Measurements from ENCODE around the gene BHLHE41.
A peak's percentile ranks its signal among the peaks of the same experiment; 100 is the strongest.

BHLHE41 gene

DNA sequence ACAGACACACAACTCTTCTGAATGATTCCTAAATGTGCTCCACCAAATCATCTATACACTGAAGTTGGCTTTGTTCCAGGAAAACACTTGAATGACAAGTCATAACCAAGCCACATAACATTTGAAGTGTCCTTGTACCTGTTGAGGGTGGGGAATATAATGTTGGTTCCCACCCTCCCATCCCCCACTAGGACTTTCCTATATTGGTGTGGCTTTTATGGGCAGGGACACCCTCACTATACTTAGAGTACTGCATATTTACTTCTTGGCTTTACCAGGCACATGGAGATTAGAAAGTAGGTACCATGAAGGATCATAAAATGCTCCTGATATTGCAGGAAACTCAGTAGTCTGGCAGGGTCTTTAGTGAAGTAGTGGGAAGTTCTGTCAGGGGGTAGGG, 9.7 kb upstream of the BHLHE41 start:
- DNase-seq (ENCODE audit: low read depth), result no peak

DNA sequence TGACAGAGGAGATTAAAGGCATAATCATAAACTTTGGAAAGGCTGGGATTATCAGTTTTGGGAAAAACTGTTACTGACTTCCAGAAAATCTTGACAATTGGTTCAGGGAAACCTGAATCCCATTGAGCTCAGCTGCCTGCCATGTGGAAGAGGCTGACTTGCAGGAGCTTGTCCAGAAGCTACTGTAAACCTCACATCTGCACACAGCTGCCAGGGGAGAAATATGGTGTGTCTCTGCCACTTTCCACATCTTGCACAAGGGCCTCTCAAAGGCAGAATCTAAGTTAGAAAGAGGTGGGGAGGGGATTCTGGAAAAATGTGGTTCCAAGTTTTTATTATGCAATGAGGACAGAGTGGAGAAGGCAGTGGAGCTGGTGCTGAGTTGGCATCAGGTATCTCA, 8.7 kb upstream of the BHLHE41 start:
- no peak for DNase-seq (ENCODE audit: low read depth)

DNA sequence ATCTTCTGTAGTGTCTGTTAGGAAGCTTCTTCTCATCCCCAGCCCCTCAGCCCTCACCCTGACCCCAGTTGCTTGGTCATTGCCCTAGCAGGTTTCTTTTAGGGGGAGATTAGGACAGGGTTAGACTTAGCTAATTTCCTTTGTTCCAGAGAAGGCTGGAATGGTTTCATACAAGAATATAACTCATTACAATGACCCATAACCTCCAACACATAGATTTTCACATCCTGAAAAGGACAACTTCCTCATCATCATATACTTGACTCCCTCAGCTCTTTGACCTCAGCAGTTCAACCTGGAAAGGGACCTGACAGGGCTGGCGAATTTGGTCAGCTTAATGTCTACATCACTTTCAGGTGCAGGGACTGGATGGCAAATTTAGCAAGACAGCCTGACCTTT, 8.0 kb upstream of the BHLHE41 start:
- DNase-seq (ENCODE audit: low read depth), result no peak

DNA sequence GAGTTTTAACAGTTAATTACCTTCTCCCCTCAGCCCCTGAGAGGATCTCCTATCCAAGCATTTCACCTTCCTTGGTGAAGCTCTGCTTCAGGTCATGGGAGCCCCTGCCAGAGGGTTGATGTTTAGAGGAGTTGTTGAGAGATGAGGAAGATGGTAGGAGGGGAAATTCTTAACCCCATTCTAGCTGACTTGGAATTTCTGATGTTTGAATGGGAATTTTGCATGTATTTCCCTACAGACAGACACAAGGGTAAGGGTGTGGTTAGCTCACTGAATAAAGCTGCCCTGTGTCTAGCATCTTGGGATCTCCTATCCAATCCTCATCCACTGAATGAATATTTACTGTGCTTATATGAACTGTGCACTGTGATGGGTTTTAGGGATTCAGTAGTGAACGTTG, 7.1 kb upstream of the BHLHE41 start:
- DNase-seq (ENCODE audit: low read depth), result no peak

DNA sequence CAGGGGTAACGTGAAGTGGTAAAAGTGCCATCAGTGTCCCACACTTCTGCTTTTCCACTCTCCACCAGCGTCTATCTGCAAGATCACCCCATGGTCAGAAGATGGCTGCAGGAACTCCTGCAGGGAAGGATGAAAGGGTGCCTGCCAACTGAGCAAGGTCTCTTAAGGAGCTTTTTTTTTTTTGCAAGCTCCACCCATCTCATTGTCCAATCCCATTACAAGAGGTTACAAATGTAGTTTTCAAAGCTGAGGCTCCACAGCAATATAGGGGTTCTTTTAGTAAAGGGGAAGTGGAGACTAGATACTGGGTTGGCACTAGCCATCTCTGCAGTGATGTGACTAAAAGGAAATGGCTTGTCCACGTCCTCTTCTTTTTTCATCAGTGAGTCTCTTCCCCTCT, 5.9 kb upstream of the BHLHE41 start:
- no peak for DNase-seq (ENCODE audit: low read depth)

- DNase-seq (ENCODE audit: low read depth), result peak; percentile 4
These were observed 3.3 kb upstream of the BHLHE41 start for GRCh38 chr12:26128168-26128567.

- DNase-seq (ENCODE audit: low read depth), result no peak
These were observed 2.6 kb upstream of the BHLHE41 start for GRCh38 chr12:26127404-26127803.

DNA sequence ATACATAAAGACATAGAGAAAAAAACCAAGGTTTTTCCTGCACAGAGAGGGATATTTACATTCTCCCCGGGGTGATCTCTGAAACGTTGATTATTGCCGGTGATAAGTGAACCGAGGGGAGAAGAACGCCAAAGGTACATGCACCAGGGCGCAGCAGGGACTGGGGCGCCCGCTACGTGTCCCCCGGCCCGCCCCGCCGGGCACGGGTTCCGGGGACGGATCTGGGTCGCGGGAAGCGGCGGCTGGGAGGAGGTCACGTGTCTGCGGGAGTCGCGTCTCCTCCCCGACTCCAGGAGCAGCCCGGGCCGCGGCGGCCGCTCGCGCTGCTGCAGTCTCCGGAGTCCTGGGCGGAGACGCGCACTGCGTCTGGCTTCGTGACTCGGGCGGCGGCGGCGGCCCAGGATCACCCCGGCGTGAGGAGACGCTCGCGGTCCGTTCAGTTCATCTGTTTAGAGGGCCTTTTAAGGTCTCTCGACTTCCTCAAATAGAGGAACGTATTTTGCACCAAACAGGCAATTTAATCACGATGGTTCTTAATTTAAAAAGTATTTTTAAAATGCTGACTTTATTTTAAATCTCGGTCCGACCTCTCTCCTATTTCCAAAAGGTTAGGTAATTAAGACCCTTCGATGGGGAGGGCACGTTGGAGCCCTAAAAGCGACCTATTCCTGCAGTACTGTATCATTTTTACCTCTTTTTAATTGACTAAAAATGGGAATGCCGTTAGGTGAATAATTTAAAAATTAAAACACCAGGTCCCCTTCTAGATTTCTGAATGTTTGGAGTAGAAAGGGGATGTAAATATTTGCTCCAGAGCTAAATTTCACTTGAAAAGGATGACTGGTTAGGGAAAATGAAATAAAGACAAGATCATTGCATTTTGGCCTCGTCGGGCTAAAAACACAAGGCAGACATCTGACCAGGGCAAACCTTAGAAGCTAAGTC, 1.8 kb upstream of the BHLHE41 start:
- DNase-seq (ENCODE audit: low read depth), result peak; percentile 37

DNA sequence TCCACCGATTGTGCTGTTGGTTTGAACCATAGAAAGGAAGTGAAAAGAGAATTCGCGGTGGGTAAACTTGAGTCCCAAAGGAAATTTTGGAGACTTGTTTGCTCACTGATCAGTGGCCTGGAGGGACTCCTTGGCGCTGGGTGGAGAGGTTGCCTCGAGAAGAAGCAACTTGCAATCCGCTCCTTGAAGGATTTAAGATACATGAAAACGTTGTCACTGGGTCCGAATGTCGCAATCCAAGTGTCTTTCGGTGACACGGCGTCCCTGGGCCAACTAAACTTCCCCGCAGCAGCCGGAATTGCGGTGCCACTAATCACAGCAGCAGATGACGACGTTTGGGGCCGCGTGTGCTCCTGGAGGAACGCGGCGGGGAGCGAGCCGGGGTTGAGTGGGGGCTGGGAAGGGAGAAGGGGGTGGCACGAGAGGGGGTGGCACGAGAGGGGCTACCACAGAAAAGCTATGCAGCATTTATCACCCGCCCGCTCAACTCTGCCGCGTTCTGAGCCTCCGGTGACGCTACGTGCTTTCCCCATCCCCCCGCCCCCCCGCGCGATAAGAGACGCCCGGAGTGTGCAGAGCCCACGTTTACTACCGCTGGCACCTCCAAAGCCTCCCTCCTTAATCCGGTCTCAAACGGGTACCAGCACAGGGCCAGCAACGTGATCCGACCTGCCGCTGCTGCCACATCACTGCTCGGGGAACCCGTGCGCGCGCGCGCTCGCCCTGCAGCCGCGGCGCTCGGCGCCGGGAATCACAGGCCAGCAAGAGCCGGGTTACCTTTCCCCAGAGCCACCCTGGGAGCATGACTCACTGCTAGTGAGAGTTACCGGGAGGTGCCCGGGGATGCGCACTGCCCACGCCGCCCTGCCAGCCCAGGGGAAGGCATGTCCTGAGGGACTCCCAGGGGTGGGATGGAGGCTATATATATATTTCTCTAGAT, 833 bp upstream of the BHLHE41 start:
- no peak for DNase-seq (ENCODE audit: low read depth)

- DNase-seq (ENCODE audit: low read depth), result no peak
These were observed 1.3 kb downstream of the BHLHE41 start for GRCh38 chr12:26123482-26123980.

DNA sequence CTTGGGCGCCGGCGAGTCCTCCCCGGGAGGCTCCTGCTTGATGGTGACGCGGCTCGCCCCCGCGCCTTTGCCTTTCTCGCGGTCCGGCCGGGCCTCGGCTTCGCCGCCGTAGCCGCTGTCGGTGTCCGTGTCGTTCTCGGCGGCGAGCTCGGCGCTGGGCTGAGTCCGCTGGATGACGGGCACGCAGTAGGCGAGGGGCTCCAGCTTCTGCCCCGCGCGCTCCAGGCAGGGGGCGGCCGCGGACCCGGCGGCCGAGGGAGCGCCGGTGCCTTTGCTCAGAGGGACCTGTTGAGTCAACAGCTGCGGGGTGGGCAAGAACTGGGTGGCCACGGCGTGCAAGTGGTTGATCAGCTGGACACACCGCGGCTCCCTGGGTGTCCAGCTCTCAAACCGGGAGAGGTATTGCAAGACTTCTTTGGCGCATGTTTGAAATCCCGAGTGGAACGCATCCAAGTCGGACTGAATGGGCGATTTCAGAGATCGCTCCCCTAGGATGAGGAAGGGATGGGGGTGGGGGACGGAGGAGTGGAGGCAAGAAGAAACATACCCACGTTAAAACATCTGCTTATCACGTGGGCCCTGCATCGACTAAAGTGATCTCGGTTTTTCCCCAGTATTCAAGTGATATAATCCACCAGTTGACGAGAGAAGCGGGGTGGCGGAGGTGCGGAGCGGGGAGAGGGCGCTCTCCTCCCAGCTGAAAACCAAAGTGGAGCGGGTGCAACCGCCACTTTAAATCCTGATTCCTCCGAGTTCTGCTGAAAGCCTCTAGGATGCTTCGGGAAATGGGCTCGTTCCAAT, 2.0 kb downstream of the BHLHE41 start:
- no peak for DNase-seq (ENCODE audit: low read depth)

- no peak for DNase-seq (ENCODE audit: low read depth)
These were observed 2.7 kb downstream of the BHLHE41 start for GRCh38 chr12:26122061-26122680.

DNA sequence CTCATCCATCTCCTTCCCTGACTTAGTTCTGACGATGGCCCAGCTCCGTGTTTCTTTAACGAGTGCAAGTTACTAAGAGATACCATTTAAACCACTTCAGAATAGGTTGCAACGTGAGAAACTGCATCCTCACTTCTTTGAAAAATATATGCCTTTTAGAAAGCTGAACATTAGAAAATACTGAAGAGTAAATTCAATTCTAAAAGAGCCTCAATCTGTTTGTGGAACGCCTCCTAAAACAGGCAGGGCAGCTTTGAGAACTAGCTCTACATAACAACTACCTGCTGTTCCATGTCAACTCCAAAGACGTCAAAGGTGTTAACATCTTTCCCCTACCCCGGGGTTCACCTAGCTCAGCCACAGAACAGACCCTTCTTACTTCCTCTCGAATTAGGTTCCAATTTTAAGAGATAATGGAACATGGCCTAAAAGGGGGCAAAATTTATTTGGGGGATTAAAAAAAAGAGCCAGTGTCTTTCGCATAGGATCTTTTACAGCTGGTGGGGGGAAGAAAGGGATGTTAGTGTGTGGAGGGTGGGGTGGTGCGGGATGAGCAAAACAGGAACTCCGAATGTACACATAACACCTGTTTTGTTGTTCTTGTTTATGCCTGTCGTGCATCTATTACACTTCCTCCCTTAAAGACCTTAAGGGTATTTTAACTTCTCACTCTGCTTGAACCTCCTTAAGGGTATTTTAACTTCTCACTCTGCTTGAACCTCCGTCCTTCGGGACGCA, 3.3 kb downstream of the BHLHE41 start:
- DNase-seq (ENCODE audit: low read depth), result no peak

- no peak for DNase-seq (ENCODE audit: low read depth)
These were observed 4.1 kb downstream of the BHLHE41 start for GRCh38 chr12:26120561-26121274.

DNA sequence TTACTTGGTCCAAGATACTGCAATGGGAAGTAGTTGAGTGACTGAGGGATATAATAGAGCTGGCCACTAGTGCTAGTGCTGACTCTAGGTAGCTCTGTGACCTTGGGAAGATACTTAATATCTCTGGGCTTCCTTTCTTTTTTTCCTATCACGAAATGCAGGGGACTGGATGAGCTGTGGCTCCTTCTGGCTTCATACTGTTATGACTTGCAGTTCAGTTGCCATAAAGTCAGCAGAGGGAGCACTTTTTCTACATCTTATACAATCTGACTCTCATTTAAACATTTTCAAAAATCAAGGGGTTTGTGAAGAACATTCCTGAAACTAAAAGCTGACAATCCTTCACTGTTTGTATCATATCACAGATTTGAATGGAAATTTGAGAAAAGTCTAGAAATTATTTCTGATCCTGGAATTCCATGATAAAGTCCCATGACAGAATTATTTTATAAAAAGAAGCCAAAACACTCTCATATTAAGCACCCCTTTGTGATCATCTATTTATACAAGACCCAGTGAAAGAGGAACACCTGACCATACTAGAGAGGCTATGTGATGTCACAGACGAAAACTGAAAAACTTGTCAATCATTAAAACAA, 5.3 kb downstream of the BHLHE41 start:
- no peak for DNase-seq (ENCODE audit: low read depth)

DNA sequence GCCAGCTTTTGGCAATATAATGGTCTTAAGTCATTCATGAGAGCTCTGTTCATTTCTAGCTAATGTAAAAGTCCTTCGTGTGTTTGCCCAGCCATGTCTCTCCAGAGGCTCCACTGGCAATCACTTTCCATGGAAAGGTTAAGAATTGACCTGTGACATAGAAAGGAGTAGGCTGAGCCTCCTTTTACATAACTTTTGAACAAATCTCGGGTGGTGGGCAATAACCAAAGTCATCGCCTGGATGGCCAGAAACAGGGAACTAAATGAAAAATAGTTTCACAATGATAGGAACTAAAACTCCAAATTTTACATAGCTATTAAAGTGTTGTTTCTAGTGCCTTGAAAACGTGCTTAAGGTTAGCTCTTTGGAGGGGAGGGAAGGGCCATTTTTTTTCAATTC, 6.5 kb downstream of the BHLHE41 start:
- DNase-seq (ENCODE audit: low read depth), result no peak

GRCh38 chr12:26116829-26117715, 7.8 kb downstream of the BHLHE41 start:
- DNase-seq (ENCODE audit: low read depth), result no peak

GRCh38 chr12:26114720-26115401, 10.0 kb downstream of the BHLHE41 start:
- DNase-seq (ENCODE audit: low read depth), result no peak
